ENCODE data around the gene GPRIN3. TPM values are rescaled to one million over a fixed set of nuclear protein-coding genes. Genes with fewer than 3 reads are reported as not detected.

GPRIN3 gene
- total RNA-seq, 1 experiment from 2014 or later = not detected

DNA sequence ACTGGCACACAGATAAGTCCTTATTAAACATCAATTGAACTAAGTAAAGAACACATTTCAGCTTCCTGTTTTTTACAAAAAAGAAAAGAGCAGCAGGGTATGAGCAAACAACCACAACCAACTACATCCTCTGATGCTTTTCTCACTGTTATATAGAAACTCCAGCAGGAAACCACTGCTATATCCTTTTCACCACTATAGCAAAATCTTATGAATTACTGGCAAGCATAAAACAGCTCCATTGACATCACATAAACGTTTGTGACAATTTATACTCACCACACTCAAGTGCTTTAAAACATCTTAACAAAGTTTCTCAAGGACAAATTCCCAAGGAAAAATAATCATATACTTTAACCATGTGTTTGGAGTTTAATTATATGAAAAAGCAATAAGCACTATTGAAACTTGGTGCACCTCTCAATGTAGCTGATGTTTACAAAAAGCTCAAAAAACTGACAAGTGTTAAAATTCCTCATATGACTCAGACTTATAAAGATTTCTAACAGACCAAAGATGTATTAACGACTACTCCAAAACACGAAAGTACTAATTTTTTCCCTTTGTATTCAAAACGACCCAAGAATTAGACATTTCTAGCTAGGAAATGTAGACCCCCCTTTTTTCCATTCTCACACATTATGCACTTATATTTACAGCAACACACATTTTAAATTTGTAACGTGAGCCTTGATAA is 12.9 kb downstream of the GPRIN3 start:
- Histone ChIP-seq H3K27ac (ENCODE audit: low read depth, low read length, poor library complexity, severe bottlenecking) (no peak overlapping the region), H3K27me3 (replicated peaks; ENCODE audit: insufficient read depth, low read depth, low read length, poor library complexity) (no peaks in the 10 kb centered on the region), H3K4me3 (ENCODE audit: low read depth, low read length, poor library complexity, severe bottlenecking) (no peak overlapping the region), H3K36me3 (ENCODE audit: insufficient read depth, low read length, poor library complexity, severe bottlenecking) (no peaks in the 10 kb centered on the region), H3K9me3 (ENCODE audit: low read depth, low read length, poor library complexity, severe bottlenecking) (no peaks in the 10 kb centered on the region), H3K4me1 (ENCODE audit: insufficient read depth, low read length, poor library complexity, severe bottlenecking) (peaks cover 7% of the 10 kb centered on the region)
- ChIA-PET CTCF (no interaction called here), POLR2A (ENCODE audit: low non-redundant PET) (no interaction called here)
- intact Hi-C loops (cut with micrococcal nuclease; ENCODE audit: unreplicated experiment) = no loop called here
- TF ChIP-seq, protein P1, sequence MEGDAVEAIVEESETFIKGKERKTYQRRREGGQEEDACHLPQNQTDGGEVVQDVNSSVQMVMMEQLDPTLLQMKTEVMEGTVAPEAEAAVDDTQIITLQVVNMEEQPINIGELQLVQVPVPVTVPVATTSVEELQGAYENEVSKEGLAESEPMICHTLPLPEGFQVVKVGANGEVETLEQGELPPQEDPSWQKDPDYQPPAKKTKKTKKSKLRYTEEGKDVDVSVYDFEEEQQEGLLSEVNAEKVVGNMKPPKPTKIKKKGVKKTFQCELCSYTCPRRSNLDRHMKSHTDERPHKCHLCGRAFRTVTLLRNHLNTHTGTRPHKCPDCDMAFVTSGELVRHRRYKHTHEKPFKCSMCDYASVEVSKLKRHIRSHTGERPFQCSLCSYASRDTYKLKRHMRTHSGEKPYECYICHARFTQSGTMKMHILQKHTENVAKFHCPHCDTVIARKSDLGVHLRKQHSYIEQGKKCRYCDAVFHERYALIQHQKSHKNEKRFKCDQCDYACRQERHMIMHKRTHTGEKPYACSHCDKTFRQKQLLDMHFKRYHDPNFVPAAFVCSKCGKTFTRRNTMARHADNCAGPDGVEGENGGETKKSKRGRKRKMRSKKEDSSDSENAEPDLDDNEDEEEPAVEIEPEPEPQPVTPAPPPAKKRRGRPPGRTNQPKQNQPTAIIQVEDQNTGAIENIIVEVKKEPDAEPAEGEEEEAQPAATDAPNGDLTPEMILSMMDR (conservative IDR thresholded peaks at IDR 0.05; ENCODE audit: low read depth, low read length) = no peak
- TF ChIP-seq EZH2 (IDR thresholded peaks at IDR 0.05; ENCODE audit: borderline replicate concordance, low read depth, low read length, poor library complexity, severe bottlenecking) = no peak
- no TSS peak for BruUV-seq (replicated peaks)
- DNase-seq (ENCODE audit: low spot score) = peak; percentile 11

GRCh38 chr4:89293299-89293698 is 14.3 kb downstream of the GPRIN3 start:
- TF ChIP-seq, protein P1 (conservative IDR thresholded peaks at IDR 0.05; ENCODE audit: low read depth, low read length) = no peak

DNA sequence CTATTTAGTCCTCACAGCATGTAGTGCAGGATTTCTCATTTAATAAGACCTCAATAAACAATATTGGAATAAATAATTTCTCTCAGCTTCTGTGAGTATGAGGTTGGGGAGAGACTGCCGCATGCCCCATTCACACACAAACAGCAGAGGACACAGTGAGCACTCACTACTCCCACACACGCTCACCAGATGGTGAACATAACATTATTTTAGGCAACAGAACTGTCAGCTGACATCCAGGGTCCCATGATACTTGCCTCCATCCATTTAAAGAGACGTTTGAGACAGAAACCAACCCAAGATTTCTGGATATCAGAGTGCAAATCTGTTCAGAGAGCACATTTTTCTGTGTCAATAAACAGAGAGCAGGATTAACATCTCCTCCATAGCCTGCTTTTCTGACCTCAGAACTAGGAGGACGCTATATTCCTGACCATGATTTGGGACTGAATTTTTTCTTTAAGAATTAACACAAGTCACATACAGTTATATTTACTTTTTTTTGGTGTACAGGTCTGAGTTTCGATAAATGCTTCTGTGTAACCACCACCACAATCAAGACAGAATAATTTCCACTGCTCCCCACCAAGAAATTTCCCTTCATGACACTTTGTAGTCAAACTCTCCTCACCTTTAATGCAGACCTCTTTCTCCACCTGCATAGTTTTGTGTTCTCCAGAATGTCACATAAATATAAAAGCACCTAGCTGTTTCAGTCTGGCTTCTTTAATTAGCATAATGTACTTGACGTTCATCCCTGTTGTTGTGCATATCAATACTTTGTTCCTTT is 16.7 kb downstream of the GPRIN3 start:
- POLR2A ChIA-PET (ENCODE audit: low non-redundant PET) = no interaction called here
- H3K36me3 ChIP-seq (ENCODE audit: insufficient read depth, low read length, poor library complexity, severe bottlenecking) = no peaks in the 10 kb centered on the region
- no peaks in the 10 kb centered on the region for H3K27me3 ChIP-seq (replicated peaks; ENCODE audit: insufficient read depth, low read depth, low read length, poor library complexity)
- TF ChIP-seq EZH2 (IDR thresholded peaks at IDR 0.05; ENCODE audit: borderline replicate concordance, low read depth, low read length, poor library complexity, severe bottlenecking) = no peak
- TF ChIP-seq, protein P1 (conservative IDR thresholded peaks at IDR 0.05; ENCODE audit: low read depth, low read length) = no peak
- no peak overlapping the region for H3K4me3 ChIP-seq (ENCODE audit: low read depth, low read length, poor library complexity, severe bottlenecking)
- CTCF ChIA-PET = no interaction called here
- intact Hi-C loops (cut with micrococcal nuclease; ENCODE audit: unreplicated experiment) = no loop called here
- no peaks in the 10 kb centered on the region for H3K4me1 ChIP-seq (ENCODE audit: insufficient read depth, low read length, poor library complexity, severe bottlenecking)
- H3K27ac ChIP-seq (ENCODE audit: low read depth, low read length, poor library complexity, severe bottlenecking) = no peak overlapping the region
- peak; percentile 61 for DNase-seq (ENCODE audit: low spot score)
- BruUV-seq (replicated peaks) = no TSS peak
- H3K9me3 ChIP-seq (ENCODE audit: low read depth, low read length, poor library complexity, severe bottlenecking) = no peaks in the 10 kb centered on the region

More at GRCh38 chr4:89293299-89293698, 14.3 kb downstream of the GPRIN3 start:
- no peaks in the 10 kb centered on the region for H3K27me3 ChIP-seq (replicated peaks; ENCODE audit: insufficient read depth, low read depth, low read length, poor library complexity)
- H3K9me3 ChIP-seq (ENCODE audit: low read depth, low read length, poor library complexity, severe bottlenecking) = no peaks in the 10 kb centered on the region
- H3K36me3 ChIP-seq (ENCODE audit: insufficient read depth, low read length, poor library complexity, severe bottlenecking) = no peaks in the 10 kb centered on the region
- intact Hi-C loops (cut with micrococcal nuclease; ENCODE audit: unreplicated experiment) = no loop called here
- POLR2A ChIA-PET (ENCODE audit: low non-redundant PET) = no interaction called here
- no peaks in the 10 kb centered on the region for H3K4me1 ChIP-seq (ENCODE audit: insufficient read depth, low read length, poor library complexity, severe bottlenecking)
- H3K27ac ChIP-seq (ENCODE audit: low read depth, low read length, poor library complexity, severe bottlenecking) = no peak overlapping the region
- no TSS peak for BruUV-seq (replicated peaks)
- DNase-seq (ENCODE audit: low spot score) = no peak
- CTCF ChIA-PET = no interaction called here
- H3K4me3 ChIP-seq (ENCODE audit: low read depth, low read length, poor library complexity, severe bottlenecking) = no peak overlapping the region

All from A673 (cell line).